A673 (cell line): ENCODE data around the gene UNKL. TPM values are rescaled to one million over a fixed set of nuclear protein-coding genes. Genes with fewer than 3 reads are reported as not detected.

Experiments used
- BruUV-seq: library from RNA; stranded (reverse); fragments of 400-500 nt; replicated peaks from 2 replicates; lab custom pipeline; 2021; lab: Mats Ljungman, UMichigan
- CTCF ChIA-PET: fragments of 300-600 bp; sonication (Branson Sonifier 250); formaldehyde crosslinking; loops from one replicate; lab custom pipeline; 2022; ENCODE audit warnings: antibody characterized with exemption; lab: Charles Lee
- POLR2A ChIA-PET: fragments of 300-600 bp; sonication (Branson Sonifier 250); formaldehyde crosslinking; loops from one replicate; lab custom pipeline; 2022; ENCODE audit warnings: antibody characterized with exemption; ENCODE audit not compliant: low non-redundant PET; lab: Charles Lee
- DNase-seq: peaks from one replicate; pipeline ENCODE4 v3.0.0-alpha.2; 2015; ENCODE audit warnings: low spot score
- H3K27ac ChIP-seq: fragments of 200-600 bp; sonication (generic); 2 replicates; pipeline ENCODE4 v1.5.1; 2016; ENCODE audit warnings: mixed run types, low read depth, mild to moderate bottlenecking, mixed read lengths, antibody characterized with exemption, low read length; ENCODE audit not compliant: poor library complexity, severe bottlenecking
- H3K27me3 ChIP-seq: fragments of 200-600 bp; sonication (generic); replicated peaks from 2 replicates; pipeline ENCODE4 v1.6.1; 2017; ENCODE audit warnings: mixed run types, low read depth, mild to moderate bottlenecking, mixed read lengths, antibody characterized with exemption, low read length; ENCODE audit not compliant: insufficient read depth, poor library complexity
- H3K36me3 ChIP-seq: fragments of 200-600 bp; sonication (generic); 2 replicates; pipeline ENCODE4 v1.6.1; 2016; ENCODE audit warnings: mixed run types, mild to moderate bottlenecking, mixed read lengths, antibody characterized with exemption, low read length; ENCODE audit not compliant: insufficient read depth, poor library complexity, severe bottlenecking
- H3K4me1 ChIP-seq: fragments of 200-600 bp; sonication (generic); 2 replicates; pipeline ENCODE4 v1.6.1; 2017; ENCODE audit warnings: mixed run types, mild to moderate bottlenecking, mixed read lengths, antibody characterized with exemption, low read length; ENCODE audit not compliant: insufficient read depth, poor library complexity, severe bottlenecking
- H3K4me3 ChIP-seq: fragments of 200-600 bp; sonication (generic); 2 replicates; pipeline ENCODE4 v1.5.1; 2016; ENCODE audit warnings: low read depth, mixed run types, mild to moderate bottlenecking, mixed read lengths, low read length; ENCODE audit not compliant: poor library complexity, severe bottlenecking
- H3K9me3 ChIP-seq: fragments of 200-600 bp; sonication (generic); 2 replicates; pipeline ENCODE4 v1.6.1; 2016; ENCODE audit warnings: mixed run types, low read depth, mild to moderate bottlenecking, mixed read lengths, antibody characterized with exemption, low read length; ENCODE audit not compliant: poor library complexity, severe bottlenecking
- EZH2 ChIP-seq: fragments of 200-600 bp; sonication (generic); IDR thresholded peaks from 2 replicates; pipeline ENCODE4 v1.6.1; 2017; ENCODE audit warnings: borderline replicate concordance, low read depth, mild to moderate bottlenecking, mixed read lengths, antibody characterized with exemption, low read length; ENCODE audit not compliant: poor library complexity, severe bottlenecking
- intact Hi-C: fragments of 100-400 bp; cut with micrococcal nuclease; formaldehyde crosslinking; loops from one replicate; pipeline ENCODE4 v1.10.0; 2022; ENCODE audit not compliant: unreplicated experiment
- total RNA-seq: library from RNA; stranded (reverse); gene quantifications from 2 replicates; pipeline ENCODE4 v1.2.3, GENCODE V29; 2021
- TF ChIP-seq, protein P1 (sequence below): fragments of 300-800, 200-600 bp; sonication (generic); conservative IDR thresholded peaks from 2 replicates; pipeline ENCODE4 v1.5.1; 2017; ENCODE audit warnings: low read depth, mild to moderate bottlenecking, antibody characterized with exemption, low read length, moderate library complexity, mixed read lengths

UNKL gene
- total RNA-seq, 1 experiment from 2014 or later: 88.5 TPM

DNA sequence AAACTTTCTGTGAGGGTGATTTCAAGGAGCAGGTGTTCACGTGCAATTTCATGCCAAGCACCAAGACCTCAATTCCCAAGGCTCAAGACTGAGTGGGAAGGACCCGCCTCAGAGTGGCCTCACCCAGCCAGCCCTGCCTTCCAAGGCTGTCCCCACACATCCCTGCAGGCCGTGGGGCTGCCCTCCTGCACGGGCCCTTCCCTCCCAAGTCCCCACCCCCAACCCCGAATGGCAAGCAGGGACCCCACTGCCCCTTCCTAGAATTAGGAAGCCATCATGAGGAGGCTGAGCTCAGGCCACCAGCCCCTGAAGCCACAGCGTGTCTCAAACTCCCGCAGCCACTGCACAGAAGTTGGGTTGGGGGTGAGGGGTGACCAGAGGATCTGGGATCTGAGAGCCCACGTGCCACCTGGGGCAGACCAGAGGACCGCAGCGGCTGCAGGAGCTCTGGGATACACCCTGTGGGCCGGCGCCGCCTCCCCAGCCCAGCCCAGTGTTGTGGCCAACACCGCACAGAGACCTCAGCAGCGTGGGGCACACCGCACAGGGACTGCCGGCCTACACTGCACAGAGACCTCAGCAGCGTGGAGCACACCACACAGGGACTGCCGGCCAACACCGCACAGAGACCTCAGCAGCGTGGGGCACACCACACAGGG, 42.1 kb downstream of the UNKL start:
- POLR2A ChIA-PET: no interaction called here
- intact Hi-C loops: no loop called here
- peaks cover 2% of the 10 kb centered on the region for H3K4me1 ChIP-seq

DNA sequence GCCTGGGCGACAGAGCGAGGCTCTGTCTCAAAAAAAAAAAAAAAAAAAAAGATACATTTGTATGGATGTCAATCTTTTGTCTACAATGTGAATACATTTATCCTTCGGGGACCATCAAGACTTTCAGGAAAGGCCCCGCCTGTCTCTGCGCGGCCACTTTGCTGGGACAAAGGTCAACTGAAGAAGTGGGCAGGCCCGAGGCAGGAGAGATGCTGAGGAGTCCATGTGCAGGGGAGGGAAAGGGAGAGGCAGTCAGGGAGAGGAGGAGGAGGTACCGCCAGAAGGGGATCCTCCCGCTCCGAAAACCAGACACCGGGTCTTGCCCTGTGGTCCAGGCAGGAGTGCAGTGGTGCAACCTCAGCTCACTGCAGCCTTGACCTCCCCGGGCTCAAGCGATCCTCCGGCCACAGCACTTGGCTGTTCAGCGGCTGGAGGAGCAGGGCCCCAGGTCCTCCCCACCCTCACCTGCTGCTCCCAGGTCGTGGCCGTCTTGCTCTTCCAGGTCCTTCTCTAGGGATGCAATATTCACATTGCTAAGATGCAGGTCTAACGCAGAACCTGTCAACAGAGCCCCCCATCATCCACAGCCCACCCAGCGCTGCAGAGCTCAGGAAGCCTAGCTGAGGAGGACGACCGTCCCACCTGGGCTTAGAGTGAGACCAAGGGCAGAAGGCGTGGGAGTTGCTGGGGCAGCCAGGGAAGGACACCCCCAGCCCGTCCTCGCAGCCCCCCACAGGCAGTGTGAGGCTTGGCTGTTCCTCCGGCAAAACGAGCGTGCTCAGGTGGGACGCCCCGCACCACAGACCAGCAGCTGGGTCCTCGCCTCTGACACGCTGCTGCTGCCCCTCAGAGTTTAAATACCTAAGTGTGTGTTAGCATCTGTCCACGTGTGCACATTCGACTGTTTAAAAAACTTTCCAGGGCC, 43.2 kb downstream of the UNKL start:
- H3K36me3 ChIP-seq: peaks cover 23% of the 10 kb centered on the region
- no peak for TF ChIP-seq EZH2
- TF ChIP-seq, protein P1, sequence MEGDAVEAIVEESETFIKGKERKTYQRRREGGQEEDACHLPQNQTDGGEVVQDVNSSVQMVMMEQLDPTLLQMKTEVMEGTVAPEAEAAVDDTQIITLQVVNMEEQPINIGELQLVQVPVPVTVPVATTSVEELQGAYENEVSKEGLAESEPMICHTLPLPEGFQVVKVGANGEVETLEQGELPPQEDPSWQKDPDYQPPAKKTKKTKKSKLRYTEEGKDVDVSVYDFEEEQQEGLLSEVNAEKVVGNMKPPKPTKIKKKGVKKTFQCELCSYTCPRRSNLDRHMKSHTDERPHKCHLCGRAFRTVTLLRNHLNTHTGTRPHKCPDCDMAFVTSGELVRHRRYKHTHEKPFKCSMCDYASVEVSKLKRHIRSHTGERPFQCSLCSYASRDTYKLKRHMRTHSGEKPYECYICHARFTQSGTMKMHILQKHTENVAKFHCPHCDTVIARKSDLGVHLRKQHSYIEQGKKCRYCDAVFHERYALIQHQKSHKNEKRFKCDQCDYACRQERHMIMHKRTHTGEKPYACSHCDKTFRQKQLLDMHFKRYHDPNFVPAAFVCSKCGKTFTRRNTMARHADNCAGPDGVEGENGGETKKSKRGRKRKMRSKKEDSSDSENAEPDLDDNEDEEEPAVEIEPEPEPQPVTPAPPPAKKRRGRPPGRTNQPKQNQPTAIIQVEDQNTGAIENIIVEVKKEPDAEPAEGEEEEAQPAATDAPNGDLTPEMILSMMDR: no peak
- no peaks in the 10 kb centered on the region for H3K4me1 ChIP-seq
- ChIA-PET CTCF (no interaction called here), POLR2A (no interaction called here)
- no peak overlapping the region for H3K4me3 ChIP-seq
- BruUV-seq: no TSS peak
- intact Hi-C loops: no loop called here
- no peaks in the 10 kb centered on the region for H3K9me3 ChIP-seq
- no peaks in the 10 kb centered on the region for H3K27me3 ChIP-seq
- no peak for DNase-seq
- no peak overlapping the region for H3K27ac ChIP-seq

More for the DNA sequence above, 42.1 kb downstream of the UNKL start:
- no TSS peak for BruUV-seq
- Histone ChIP-seq H3K9me3 (no peaks in the 10 kb centered on the region), H3K36me3 (peaks cover 23% of the 10 kb centered on the region), H3K27ac (no peak overlapping the region), H3K27me3 (no peaks in the 10 kb centered on the region), H3K4me3 (no peak overlapping the region)
- TF ChIP-seq, protein P1: no peak
- no peak for TF ChIP-seq EZH2
- no peak for DNase-seq
- CTCF ChIA-PET: no interaction called here

DNA sequence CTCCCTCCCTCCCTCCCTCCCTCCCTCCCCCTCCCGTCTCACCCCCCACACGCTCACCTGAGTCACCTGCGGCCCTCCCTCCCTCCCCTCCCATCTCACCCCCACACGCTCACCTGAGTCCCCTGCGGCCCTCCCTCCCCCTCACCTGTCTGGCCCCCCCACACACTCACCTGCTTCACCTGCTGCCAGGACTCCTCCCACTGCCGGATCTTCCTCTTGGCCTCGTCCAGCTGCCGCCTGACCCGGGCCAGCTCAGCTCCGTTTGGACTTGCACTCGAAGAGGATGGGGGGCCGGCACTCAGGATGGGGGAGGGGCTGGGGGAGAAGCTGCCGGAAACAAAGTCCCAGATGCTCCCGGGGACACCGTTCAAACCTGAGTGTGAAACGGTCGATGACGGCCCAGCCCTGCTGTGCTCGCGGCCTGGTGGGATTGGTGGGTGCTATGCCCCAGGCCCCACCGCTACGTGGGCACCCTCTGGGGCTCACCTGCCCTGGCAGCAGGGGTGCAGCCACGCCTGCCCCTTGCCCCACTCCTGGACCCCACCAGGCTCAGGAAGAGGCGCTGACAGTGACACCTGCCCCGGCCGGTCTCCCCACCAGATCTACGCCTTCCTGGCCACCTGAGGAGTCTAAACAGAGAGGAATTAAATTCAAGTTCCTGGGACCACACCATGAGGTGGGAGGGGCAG, 46.9 kb downstream of the UNKL start:
- intact Hi-C loops: no loop called here
- POLR2A ChIA-PET: no interaction called here
- CTCF ChIA-PET: no interaction called here
- no peak for DNase-seq
- TF ChIP-seq, protein P1: no peak
- no peak for TF ChIP-seq EZH2
- Histone ChIP-seq H3K9me3 (no peaks in the 10 kb centered on the region), H3K4me1 (no peaks in the 10 kb centered on the region), H3K27ac (no peak overlapping the region), H3K4me3 (no peak overlapping the region), H3K36me3 (peaks cover 52% of the 10 kb centered on the region), H3K27me3 (no peaks in the 10 kb centered on the region)
- BruUV-seq: no TSS peak
